Occipital lobe (tissue), 2 donors: ENCODE measurements around the gene PHAF1. TPM values are rescaled to one million over a fixed set of nuclear protein-coding genes. Genes with fewer than 3 reads are reported as not detected.

Source experiments
- DNase-seq: peaks from one replicate; lab custom pipeline; 2025; lab: John Stamatoyannopoulos, UW
- total RNA-seq: library from RNA; depleted of rRNA; stranded (reverse); fragments of >200 nt; gene quantifications from one replicate; pipeline ENCODE4 v1.2.3, GENCODE V29; 2014

PHAF1 gene
- total RNA-seq, 1 donor from 2014 or later = 19.8 TPM

DNA sequence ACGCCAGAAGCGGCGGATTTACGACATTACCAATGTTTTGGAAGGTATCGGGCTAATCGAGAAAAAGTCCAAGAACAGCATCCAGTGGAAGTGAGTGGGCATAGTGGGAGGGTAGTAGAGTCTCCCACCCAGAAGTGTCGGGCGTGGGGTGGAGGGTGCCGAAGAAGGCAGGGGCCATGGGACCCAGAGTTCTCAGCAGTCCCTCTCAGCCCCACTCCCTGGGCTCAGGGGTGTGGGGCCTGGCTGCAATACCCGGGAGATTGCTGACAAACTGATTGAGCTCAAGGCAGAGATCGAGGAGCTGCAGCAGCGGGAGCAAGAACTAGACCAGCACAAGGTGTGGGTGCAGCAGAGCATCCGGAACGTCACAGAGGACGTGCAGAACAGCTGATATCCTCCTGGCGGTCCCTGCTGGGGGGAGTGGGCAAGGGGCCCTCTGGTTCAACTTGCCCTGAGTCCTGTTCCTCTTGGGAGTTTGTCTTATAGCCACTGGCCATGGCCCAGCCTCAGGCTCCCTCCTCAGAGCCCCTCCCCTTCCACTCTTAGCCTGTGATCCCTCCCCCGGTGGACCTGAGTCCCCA, 83.1 kb downstream of the PHAF1 start:
- DNase-seq = no peak

DNA sequence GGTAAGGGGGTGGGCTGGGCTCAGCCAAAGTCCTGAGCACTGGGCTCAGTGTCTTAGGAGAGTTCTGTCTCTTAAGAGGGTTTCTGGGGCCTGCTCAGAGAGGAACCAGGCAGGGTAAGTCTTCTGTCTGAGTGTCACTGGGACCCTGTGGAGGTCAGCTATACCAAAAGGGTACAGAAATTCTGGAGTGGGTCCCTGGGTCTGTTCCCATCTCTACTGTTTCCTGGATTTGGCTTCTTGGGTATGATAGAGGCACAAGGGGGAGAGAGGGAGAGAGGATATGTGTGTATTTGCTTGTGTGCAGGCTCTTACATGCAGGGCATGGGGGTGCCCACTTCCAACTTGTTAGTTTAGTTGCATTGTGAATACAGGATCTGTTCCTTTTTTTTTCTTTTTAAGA, 83.8 kb downstream of the PHAF1 start:
- no peak for DNase-seq

DNA sequence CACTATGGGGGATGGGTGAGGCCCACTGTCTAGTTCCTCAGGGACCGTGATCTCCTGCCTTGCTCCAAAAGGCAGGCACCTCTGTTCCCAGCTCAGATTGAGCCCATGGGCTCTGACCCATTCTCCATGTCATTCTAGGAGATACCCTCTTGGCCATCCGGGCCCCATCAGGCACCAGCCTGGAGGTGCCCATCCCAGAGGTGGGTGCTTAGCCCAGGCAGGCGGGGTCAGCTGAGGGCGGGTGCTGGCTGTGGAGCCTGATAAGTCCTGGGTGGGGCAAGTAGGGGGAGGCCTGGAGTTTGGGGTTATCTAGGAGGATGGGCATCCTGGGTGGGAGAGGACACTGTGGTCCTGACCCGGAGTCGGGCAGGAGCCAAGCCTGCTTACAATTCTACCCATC, 84.5 kb downstream of the PHAF1 start:
- no peak for DNase-seq

DNA sequence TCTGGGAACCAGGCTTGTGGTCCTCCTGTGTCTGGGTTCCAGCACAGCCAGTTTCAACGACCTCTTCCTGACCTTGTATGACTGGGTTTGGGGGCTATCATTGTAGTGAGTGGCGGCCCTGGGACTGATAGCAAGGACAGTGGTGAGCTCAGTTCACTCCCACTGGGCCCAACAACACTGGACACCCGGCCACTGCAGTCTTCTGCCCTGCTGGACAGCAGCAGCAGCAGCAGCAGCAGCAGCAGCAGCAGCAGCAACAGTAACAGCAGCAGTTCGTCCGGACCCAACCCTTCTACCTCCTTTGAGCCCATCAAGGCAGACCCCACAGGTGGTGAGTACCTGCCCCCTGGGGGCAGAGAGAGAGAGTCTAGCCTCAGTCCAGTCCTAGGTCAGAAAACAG, 85.9 kb downstream of the PHAF1 start:
- no peak for DNase-seq

DNA sequence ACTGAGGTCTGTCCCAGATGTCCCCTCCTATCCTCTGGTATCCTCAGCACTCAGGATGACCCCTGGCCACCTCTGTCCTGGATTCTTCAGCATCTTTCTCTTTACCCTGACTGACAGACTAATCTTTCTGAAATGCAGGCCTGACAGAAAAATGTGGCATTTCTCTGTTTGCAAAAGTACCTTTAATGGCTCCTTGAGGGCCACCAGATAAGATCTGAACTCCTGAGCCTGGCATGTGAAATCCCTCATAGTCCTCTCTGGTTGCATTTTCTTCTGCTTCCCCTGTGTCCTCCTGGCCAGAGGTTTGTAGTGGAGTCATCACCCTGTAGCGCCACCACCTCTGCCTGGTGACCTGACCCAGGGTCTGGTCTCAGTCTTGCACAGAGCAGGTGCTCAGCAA, 87.1 kb downstream of the PHAF1 start:
- DNase-seq = no peak

DNA sequence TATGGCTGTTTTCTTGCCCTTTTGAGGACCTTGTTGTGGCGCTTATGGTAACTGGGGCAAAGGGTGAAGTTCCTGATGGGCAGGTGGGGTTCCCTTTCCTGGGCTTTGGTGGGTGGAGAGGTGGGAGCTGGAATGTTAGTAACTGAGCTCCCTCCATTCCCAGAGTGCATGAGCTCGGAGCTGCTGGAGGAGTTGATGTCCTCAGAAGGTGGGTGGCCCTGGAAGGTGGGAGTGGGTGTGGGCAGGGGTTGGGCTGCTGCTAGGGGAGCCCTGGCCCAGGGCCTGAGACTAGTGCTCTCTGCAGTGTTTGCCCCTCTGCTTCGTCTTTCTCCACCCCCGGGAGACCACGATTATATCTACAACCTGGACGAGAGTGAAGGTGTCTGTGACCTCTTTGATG, 88.0 kb downstream of the PHAF1 start:
- DNase-seq = no peak

Other genes with a start within 250 kb of the PHAF1 start
- gene PDP2, start 229.4 kb upstream of the PHAF1 start, total RNA-seq = 9.2 TPM
- not detected for gene CDH16, start 191.1 kb upstream of the PHAF1 start, total RNA-seq
- gene RRAD, start 184.4 kb upstream of the PHAF1 start, total RNA-seq = 0.94 TPM
- gene CIAO2B, start 175.5 kb upstream of the PHAF1 start, total RNA-seq = 80.5 TPM
- gene CES2, start 174.4 kb upstream of the PHAF1 start, total RNA-seq = 24.6 TPM
- gene CES3, start 148.7 kb upstream of the PHAF1 start, total RNA-seq = 0.78 TPM
- 15.4 TPM for gene CES4A, start 121.4 kb upstream of the PHAF1 start, total RNA-seq
- 65.4 TPM for gene CBFB, start 80.8 kb upstream of the PHAF1 start, total RNA-seq
- 1.2 TPM for gene B3GNT9, start 41.1 kb downstream of the PHAF1 start, total RNA-seq
- gene TRADD, start 50.0 kb downstream of the PHAF1 start, total RNA-seq = 1.2 TPM
- gene FBXL8, start 50.0 kb downstream of the PHAF1 start, total RNA-seq = 2.0 TPM
- 5.1 TPM for gene HSF4, start 54.8 kb downstream of the PHAF1 start, total RNA-seq
- 4.1 TPM for gene NOL3, start 60.6 kb downstream of the PHAF1 start, total RNA-seq
- gene MATCAP1, start 74.0 kb downstream of the PHAF1 start, total RNA-seq = 49.1 TPM
- 0.47 TPM for gene EXOC3L1, start 80.2 kb downstream of the PHAF1 start, total RNA-seq
- gene E2F4, start 82.2 kb downstream of the PHAF1 start, total RNA-seq = 17.8 TPM
- 0.16 TPM for gene ELMO3, start 89.2 kb downstream of the PHAF1 start, total RNA-seq
- 14.7 TPM for gene TMEM208, start 117.2 kb downstream of the PHAF1 start, total RNA-seq
- gene FHOD1, start 137.5 kb downstream of the PHAF1 start, total RNA-seq = 2.5 TPM
- gene SLC9A5, start 139.0 kb downstream of the PHAF1 start, total RNA-seq = 1.2 TPM
- 2.3 TPM for gene PLEKHG4, start 169.6 kb downstream of the PHAF1 start, total RNA-seq
- gene KCTD19, start 216.8 kb downstream of the PHAF1 start, total RNA-seq = 0.31 TPM
- 1.4 TPM for gene LRRC36, start 216.9 kb downstream of the PHAF1 start, total RNA-seq